CD4-positive, alpha-beta T cell treated with Interleukin-17A for 4 hours (primary cell): ENCODE measurements around the gene OSTF1.

Source experiments
- DNase-seq: peaks from one replicate; pipeline ENCODE4 v3.0.0-alpha.2; 2020; ENCODE audit warnings: mixed read lengths

Gene OSTF1, protein sequence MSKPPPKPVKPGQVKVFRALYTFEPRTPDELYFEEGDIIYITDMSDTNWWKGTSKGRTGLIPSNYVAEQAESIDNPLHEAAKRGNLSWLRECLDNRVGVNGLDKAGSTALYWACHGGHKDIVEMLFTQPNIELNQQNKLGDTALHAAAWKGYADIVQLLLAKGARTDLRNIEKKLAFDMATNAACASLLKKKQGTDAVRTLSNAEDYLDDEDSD

DNA sequence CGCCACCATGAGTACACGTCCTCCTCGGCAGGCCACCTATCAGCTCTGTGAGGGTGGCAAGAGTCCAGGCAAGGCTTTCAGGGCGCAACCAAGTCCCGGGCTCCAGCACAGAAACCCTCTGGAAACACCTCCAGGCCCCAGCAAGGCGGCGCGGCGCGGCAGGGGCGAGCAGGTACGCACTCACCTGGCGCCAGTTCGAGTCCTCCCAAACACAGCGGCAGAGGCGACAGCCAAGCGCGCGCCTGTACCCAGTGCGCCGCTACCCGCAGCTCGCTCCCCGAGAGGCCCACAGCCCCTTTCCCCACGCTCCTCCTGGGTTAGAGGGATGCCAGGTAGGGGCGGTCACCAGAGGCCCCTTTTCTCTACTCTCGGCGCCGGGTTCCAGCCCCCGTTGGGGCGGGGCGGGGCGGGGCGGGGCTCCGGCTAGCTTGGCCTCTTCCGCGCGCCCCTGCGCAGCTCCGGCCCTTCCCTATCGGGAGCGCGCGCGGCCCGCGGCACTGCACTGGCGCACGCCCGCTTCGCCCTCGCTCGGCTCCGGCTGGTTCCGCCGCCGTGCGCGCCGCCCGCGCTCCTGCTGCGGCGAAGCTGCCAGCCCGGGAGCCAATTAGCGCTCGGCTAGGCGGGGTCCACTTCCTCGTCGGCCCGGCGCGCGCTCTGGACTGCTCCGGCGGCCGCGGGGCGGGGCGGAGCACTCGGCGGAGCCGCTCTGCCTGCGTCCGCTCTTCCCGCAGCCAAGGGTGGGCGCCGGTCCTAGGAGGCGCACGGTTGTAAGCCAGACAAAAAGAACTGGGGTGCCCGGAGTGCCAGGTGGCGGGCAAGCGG lies at the start of gene OSTF1, which contains the start of gene NMRK1:
TSS of gene OSTF1 (plus strand) at position 691 of the 822 bp plus-strand sequence. CDS start 179 bp downstream, outside the sequence.
TSS of gene NMRK1 (minus strand) at position 332 of the 822 bp plus-strand sequence. CDS start 5,040 bp downstream, outside the sequence.
- DNase-seq = peak; percentile 94

DNA sequence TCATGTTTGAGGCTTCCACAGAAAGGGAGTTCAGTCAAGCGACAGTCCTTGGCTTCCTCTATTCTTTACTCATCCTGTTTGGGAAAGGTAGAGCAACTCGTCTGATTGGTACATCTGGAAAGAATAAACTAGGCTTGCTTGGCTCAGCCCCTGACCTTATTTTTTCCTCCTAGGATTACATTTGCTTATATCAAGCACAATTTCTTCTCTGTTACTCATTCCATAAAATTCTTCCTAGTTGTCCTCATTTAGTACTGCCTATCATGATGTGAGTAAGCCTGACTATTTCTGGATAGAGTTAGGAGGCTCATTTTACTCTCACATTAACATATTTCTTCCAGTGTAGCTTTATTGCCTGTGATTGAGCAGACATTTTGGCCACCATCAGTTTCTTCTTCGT lies 49.3 kb upstream of the OSTF1 start:
- no peak for DNase-seq

DNA sequence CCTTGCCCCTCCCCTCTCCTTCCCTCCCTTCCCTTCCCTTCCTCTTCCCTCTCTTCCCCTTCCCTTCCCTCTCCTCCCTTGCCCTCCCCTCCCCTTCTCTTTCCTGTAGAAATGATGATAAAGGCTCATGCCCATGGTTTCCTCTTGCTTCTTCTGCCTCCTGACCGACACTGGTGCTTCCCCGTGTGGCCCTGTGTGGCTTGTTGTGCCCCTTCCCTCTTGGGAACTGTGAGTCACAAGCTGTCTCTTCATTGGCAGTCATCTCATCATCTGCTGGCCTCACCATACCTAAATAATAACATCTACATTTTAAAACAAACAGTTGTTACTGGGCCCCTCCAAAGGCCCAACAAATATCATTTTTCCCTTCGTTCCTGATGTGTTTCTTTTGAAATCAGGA lies 48.5 kb upstream of the OSTF1 start:
- DNase-seq = no peak

DNA sequence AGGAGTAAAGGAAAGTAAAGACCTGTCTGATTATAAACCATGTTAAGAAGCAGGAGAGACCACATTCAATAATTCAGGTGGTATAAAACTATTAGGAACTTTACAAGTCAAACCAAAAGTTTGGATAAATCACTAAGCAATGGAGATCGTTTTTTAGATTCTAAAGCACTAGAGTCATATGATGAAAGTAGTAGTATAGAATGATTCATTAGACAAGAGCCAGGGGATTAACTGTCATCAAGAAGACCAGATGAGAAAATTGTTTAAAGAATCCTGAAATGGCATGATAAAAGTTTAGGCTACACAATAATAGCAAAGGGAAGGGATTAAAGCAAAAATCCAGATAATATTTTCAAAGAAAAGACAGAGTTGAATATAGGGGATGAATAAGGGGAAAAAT lies 47.3 kb upstream of the OSTF1 start:
- DNase-seq = no peak

DNA sequence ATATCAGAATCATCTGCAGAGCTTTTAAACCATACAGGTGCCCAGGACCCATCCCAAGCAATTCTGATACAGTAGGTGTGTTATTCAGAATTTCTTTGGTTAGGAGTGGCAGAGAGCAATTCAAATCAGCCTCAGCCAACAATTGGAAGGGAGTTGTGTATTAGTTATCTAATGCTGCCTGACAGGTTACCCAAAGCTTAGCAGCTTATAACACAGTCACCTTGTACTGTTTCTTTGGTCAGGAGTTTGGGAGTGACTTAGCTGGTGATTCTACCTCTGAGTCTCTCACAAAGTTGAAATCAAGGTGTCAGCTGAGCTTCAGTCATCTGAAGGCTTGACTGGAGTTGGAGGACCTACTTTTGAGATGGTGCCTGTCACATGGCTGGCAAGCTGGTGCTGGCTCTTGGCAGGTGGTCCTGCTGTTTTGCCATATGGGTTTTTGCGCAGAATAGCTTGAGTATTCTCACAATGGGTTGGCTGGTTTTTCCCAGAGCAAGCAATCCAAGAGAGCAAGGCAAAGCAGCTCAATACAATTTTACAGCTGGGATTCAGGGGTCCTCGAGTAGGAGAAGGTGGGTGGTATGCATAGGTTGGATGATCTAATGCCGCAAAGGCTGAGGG lies 41.5 kb upstream of the OSTF1 start:
- no peak for DNase-seq

DNA sequence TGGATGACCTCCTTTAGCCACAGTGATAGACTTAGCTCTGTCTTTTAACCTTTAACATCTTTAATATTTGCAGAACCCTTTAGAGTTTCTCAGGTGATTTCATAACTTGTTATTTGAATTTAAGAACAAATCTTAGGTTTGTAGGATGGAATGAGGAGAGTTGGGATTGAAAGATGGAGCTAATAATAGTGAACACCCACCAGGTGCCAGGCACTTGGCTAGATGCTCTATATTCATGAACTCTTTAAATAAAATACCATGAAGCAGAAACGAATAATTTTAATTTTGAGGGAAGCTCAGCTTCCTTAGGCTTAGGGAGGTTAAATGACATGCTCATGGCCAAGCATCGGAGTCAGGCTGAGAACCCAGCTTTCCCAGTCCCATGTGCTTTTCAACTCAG lies 40.8 kb upstream of the OSTF1 start:
- DNase-seq = no peak

DNA sequence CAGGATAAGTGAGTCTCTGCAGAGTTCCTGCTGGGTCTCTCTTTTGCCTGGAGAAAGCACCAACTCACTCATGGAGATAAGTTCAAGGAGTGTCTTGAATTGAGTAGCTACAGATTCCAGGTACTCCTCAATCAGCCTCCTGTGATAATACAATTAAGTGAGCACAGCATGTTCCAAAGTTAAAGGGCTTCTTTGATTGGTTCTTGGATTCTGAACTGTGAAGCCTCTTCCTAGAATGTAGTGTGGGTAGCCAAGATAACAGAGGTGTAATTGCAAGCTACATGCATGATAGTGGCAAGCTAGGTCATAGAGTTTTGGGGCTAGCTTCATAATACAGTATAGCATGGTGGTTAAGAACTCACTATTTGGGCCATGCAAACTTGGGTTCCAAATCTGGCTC lies 37.0 kb upstream of the OSTF1 start:
- no peak for DNase-seq

DNA sequence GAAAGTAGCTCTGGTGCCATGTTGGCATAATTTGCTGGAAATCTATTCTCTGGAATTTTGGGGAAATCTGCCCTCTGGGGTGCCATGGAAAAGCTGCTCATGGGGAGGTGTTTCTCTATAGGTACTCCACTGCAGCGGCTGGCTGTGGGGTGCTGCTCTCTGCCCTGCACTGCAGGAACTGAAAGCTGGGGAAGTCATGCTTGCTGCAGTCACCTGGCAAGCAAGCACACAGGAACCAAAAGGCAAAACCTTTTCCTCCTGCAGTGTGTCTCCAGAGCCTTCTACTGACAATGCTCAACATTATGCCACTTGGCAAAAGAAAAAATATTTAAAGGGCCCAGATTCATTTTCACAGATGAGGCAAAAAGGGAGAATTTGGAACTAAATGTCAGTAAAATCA lies 34.4 kb upstream of the OSTF1 start:
- no peak for DNase-seq

DNA sequence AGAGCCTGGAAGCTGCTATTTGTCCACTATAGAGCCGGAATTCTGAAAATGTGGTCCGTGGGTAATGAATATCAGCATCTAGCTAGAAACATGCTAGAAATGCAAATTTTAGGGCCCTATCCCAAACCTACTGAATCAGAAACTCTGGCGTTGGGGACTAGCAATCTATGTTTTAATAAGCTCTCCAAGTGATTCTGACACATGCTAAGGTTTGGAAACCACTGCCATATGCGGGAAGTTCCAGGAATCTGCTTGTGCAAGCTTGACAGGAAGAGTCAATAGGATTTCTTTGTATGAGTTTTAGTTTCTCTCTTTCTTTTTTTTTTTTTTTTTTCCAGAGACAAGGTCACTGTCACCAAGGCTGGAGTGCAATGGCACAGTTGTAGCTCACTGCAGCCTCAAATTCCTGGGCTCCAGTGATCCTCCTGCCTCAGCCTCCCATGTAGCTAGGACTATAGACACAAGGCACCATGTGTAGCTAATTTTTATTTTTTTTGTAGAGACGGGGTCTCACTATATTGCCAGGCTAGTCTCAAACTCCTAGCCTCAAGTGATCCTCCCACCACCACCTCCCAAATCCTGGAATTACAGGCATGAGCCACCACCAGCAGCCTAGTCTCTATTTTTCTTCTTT lies 33.8 kb upstream of the OSTF1 start:
- no peak for DNase-seq

DNA sequence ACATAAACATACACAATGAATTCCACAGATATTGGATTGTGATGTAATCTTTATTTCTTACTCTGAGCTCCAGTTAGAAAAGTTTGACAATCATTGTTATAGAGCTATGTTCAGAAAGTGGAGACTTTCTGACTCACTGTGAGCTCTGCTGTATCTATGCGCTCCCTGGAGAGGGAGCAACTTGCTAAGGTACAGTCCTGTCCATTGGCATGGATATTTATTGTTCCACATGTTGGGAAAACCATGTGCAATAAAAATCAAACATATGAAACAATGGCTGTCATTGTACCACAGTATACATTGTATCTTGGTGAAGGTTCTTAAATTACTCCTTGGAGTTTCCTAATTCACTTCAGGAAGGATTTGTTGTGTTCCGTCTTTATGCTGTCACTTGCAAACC lies 27.1 kb upstream of the OSTF1 start:
- DNase-seq = no peak

DNA sequence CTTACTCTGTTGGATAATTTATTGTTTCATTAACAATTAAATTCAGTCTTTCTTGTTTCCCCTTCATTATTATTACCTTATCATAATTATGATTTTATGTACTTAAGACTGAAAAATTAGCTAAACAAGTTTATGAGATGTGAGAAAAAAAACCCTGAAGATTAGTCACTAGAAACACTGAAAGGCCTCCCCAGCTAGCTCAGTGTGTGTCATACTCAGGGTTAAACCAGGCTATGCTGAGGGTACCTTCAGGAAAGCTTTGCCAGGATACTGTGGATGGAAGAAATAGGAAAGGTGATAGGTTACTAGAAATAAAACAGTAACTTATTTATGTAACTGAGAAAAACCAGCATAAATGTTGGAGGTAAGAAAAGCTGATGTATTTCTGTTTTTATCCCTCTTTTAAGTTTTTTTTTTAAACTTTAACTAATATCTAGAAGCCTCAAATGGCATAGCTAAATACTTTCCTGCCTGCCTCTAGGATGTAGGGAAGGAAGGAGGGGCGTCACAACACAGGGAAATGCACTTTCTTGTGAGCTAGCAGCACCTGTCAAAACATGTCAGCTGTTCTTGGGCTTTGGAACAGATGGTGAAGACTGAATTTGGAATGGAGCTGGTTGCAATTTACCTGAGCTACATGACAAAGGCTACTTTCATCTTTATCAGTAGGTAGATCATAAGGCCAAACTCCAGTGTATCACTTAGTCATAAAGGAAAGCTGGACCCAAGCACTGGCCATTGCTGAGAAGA lies 24.6 kb upstream of the OSTF1 start:
- no peak for DNase-seq

DNA sequence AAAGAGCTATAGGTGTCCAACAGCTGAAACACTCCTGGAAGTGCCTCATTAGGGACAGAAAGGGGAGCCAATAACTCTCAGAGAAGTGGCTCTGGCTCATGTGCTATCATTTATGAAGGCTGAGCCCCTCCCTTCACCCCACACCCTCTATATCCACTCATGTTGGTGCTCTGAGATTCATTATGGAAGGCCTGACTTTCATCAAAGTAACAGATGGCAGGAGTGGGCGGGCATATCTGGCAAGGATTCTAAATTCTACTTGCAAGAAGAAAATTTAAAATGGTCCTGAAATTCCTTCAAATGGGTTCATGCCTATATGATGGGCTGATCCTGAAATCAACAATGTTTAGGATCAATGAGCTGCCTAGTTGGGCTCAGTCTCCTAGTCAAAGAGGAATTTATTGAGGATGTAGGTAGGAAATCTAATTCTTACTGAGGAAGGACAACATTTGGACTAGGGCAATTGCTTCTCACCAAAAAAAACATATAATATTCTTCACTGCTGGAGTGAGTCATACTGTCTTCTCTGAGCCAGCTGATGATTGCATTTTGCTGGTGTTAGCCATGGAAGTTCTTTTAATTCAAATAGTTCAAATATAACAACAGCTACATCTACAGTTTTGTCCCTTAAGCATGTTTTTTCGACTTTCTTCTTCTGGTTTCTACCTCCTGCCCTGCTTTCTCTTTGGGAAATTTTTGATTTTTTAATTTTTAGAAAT lies 23.8 kb upstream of the OSTF1 start:
- DNase-seq = no peak

DNA sequence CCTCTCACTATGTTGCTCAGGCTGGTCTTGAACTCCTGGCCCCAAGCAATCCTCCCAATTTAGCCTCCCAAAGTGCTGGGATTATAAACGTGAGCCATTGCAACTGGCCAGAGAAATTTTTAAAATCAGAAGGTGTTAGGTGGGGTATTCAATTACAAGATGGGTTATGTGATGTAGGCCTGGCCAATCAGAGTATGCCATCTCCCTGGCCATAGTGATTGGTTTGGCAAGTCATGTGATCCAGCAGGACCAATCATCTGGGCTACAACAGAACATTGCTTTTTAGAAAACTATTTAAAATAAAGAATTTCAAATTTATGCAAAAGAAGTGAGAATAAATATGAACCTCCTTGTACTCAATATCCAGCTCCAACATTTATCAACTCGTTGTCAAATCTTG lies 22.8 kb upstream of the OSTF1 start:
- DNase-seq = no peak

DNA sequence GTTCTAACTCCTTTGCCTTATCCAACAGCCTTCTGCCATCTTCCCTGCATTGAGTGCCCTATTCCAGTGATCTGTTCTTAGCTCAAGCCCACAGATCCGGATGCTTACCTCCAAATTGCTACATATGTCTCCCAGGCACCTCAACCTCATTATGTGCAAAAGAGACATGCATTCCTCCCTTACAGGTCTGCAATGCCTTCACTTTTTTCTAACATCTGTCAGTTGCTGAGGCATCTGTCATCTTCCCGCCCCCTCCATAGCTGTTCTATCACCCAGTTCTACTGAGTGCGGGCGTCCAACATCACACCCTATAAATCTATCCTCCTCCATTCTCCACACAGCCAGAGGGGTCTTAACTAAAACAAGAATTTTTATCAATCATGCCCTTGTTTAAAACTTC lies 20.4 kb upstream of the OSTF1 start:
- DNase-seq = no peak

DNA sequence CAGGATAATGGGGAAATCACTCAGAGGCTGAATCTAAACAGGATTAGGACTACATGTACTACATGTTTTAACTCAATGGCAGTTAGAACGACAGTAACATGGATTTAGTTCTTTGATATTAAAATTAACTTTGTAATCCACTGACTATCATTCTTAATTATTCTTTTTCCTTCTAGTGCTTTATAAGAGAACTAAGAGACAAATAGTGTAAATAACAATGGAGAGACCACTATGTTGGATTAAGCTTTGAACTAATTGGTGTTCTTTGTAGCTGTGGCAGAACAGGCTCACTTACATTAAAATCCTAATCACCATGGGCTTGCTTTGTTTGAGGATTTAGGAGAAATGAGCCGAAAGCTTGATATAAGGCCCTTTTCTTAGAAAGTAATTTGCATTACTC lies 19.1 kb upstream of the OSTF1 start:
- no peak for DNase-seq

DNA sequence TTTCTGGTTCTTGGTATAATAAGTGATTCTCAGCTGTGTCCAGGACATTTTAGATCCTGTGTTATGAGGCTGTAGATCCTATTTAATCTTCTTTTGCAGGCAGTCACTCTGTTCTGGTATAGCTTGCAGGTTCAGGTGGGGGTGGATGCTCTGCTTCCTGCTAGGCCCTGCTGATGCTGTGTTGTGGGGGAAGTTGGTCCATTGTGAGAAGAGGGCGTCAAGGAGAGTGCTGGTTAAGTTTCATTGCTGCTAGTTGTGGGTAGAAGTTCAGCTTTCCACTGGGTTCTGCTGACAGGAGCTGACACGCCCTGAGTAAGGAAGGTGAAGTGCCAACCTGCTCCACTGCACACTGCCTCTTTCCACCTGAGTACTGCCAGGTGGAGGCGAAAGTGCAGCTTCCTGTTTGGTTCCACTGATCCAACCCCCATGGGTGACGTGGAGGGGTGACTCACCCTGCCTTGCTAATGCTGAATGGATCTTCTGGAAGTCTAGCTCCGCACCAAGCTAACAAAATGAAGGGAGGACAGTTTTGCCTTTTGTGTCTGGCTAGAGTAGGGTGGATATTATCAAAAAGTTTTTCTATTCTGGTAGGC lies 16.7 kb upstream of the OSTF1 start:
- DNase-seq = peak; percentile 83

DNA sequence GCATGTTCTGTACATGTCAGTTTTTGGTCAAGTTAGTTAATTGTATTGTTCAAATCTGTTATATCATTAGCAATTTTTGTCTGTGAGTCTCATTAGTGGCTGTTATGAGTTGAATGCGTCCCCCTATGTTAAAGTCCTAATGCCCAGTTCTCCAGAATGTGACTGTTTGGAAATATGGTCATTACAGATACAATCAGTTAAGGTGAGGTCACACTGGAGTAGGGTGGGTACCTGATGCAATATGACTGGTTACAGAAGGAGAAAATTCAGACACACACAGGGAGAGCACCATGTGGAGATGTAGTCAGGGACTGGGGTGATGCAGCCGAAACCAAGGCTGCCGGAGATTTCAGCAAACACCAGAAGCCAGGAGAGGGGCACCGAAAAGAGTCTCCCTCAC lies 15.4 kb upstream of the OSTF1 start:
- no peak for DNase-seq

DNA sequence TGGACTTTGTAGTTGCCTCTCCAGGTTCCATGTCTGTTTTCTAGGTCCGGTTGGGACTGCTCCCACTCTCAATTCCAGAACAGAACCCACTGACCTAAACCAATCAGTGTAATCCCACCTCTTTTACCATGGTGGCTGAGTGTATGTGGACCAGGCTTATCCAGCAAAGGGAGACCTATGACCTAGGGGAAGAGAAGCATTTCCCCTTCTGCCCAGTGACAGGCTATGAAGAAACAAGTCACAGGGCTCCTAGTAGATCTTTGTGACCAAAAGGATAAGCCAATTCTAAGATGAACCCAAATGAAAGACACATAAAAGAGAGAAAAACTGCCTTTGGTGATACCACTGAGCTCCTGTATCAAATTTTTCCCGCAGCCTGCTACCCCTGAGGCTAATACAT lies 6.7 kb upstream of the OSTF1 start:
- DNase-seq = no peak

DNA sequence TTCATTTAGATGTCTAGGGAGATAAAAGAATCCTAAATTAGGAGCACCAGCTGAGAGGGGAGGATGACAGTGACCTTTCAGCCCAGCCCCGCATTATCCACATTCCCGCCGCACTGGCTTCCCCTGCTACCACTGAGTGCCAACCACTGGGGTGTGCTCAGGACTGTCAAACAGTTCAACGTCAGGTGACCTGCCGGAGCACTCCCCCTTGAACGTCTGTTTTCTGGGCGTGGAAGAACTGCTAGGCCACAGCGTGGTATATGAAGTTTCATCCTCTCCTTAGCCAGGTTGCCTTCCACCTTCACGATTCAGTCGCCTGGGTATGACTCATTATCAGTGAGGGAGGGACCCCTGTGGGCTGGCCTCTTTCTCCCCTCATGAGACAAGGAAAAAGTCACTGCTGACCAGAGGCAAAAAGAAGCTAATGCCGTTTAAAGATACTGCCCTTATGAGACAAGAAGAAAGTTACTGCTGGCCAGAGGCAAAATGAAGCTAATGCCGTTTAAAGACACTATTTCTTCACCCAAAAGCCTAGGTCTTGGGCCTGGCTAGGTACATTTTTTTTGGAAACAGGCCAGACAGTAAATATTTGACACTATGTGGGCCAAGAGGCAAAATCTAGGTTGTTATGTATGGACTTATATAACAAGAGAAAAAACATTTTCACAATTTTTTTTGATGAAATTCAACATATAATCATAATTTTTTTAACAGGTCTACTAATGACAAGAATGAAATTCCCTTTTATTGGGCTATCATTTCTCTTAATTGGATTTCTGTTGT lies 4.9 kb upstream of the OSTF1 start:
- peak; percentile 39 for DNase-seq

DNA sequence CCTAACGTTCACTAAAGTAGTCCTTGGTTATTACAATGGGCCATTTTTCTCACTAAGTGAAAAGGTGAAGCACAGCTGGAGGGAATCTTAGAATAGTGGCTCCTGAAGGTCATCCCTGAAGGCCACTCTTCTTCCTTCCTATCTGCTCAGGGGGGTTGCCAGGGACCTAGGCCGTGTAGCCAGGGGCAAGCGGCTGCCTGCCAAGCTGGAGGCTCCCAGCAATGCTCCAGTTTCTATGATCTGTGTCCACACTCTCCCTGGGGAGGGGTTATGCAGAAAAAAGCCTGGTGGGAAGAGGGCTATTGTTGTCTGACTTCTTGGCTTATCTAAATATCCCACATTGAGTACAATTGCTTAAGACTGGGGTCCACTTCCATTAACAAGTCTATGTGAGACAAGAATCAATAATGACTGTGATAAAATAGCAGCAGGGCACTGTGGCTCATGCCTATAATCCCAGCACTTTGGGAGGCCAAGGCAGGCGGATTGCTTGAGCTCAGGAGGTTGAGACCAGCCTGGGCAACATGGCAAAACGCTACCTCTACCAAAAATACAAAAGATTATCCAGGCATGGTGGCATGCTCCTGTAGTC lies 4.1 kb upstream of the OSTF1 start:
- DNase-seq = no peak
